Psoas muscle (tissue), 8 donors: ENCODE data around the gene VENTX. TPM values are rescaled to one million over a fixed set of nuclear protein-coding genes. Genes with fewer than 3 reads are reported as not detected.
"Not testable (repeated sequence)": the region's sequence is repeated elsewhere in the genome, so short reads cannot be mapped to it uniquely, and the experiment has no call there.

Experiments
- ATAC-seq, 4 donors: fragments of 200-7000 bp; cut with Tn5 transposase; one replicate each; pipeline ENCODE4 v1.9.1; 2020; ENCODE audit warnings: moderate library complexity in 3 of 4, mild to moderate bottlenecking in 2 of 4
- DNase-seq, 2 donors: peaks; one replicate each; pipeline ENCODE4 v3.0.0-alpha.2; 2020
- H3K27ac ChIP-seq: fragments of 200-600 bp; one replicate; pipeline ENCODE4 v1.8.0; 2022
- H3K27me3 ChIP-seq, 3 donors: fragments of 200-600 bp in 1 of 3; one replicate each; pipeline versions ENCODE4 v1.6.1 to v1.8.0; 2013 to 2022; ENCODE audit warnings: low read length in 2 of 3, mild to moderate bottlenecking in 2 of 3, moderate library complexity in 1 of 3; ENCODE audit not compliant: insufficient read depth in 3 of 3
- H3K36me3 ChIP-seq, 2 donors: fragments of 200-600 bp in 1 of 2; one replicate each; pipeline versions ENCODE4 v1.6.1 to v1.8.0; 2013 to 2022; ENCODE audit warnings: low read depth in 1 of 2, mild to moderate bottlenecking in 1 of 2, moderate library complexity in 1 of 2; ENCODE audit not compliant: insufficient read depth in 1 of 2
- H3K4me1 ChIP-seq: fragments of 200-600 bp; one replicate; pipeline ENCODE4 v1.8.0; 2022
- H3K4me3 ChIP-seq: fragments of 200-600 bp; one replicate; pipeline ENCODE4 v1.8.0; 2022; ENCODE audit warnings: mild to moderate bottlenecking
- H3K9me3 ChIP-seq: fragments of 200-600 bp; one replicate; pipeline ENCODE4 v1.8.0; 2022
- CTCF ChIP-seq: fragments of 200-600 bp; IDR thresholded peaks from one replicate; pipeline ENCODE4 v1.8.0; 2022; ENCODE audit warnings: antibody characterized with exemption
- WGBS, 3 donors: extraction: QIAGEN DNeasy Blood & Tissue Kit; methylation state at CpG; one replicate each; pipeline versions ENCODE4 v1.1.6 to v1.1.7; 2013; 5-methylcytosine and 5-hydroxymethylcytosine counted together
- intact Hi-C, 2 donors: fragments of 100-400 bp; cut with DNase I; formaldehyde crosslinking; loops; one replicate each; pipeline versions ENCODE4 v1.11.0 to v1.14.2; 2022
- polyA plus RNA-seq, 3 donors: library from polyadenylated mRNA; stranded (reverse); fragments of 200-250 nt; gene quantifications; one replicate each; pipeline ENCODE4 v1.2.3, GENCODE V29; 2013
- total RNA-seq, 4 donors: library from RNA; stranded (reverse); fragmentation: NEBNext Ultra II Directional in 2 of 4; extraction: Animal tissue kit (Norgen Biotek cat#: 25700) in 2 of 4; gene quantifications; one replicate each; pipeline versions ENCODE4 v1.2.1 to v1.2.4, GENCODE V29; 2021 to 2023
- donor health status: healthy with polysubstance abuse.
- donor health status: DM: no; HTN: no; CAD: no; lungs with moderate emphysema.
- donor health status: Bipolar disorder and iron deficiency.
- donor health status: healthy.
- donor health status: DM: yes; HTN: yes; CAD: no.
- donor health status: DM: no; HTN: no; CAD: no.
- donor health status: DM: no; HTN: no; CAD: no.
- donor health status: DM: yes; HTN: yes; CAD: no.

The VENTX gene
- total and polyA plus RNA-seq, 7 donors: 0.03 to 0.34 (median 0.24) TPM

- Histone ChIP-seq H3K27me3 (peaks cover 0 to 27% (median 17%) of the 10 kb centered on the region in 3 donors), H3K4me3 (no peak overlapping the region)
- ATAC-seq: no peak
These were observed 18.8 kb upstream of the VENTX start for GRCh38 chr10:133218891-133219290.

GRCh38 chr10:133219782-133220181, 17.9 kb upstream of the VENTX start:
- H3K9me3 ChIP-seq: no peaks in the 10 kb centered on the region
- WGBS, 3 donors: 4 to 12% (median 10%) methylated on average over 19 to 28 of the region's 28 CpGs
- H3K4me3 ChIP-seq: no peak overlapping the region
- no peak overlapping the region for H3K27ac ChIP-seq
- H3K27me3 ChIP-seq: peaks cover 0 to 34% (median 25%) of the 10 kb centered on the region in 3 donors
- no peak for DNase-seq
- intact Hi-C loops: no loop called here
- ATAC-seq: no peak
- no peaks in the 10 kb centered on the region for H3K4me1 ChIP-seq
- TF ChIP-seq CTCF: no peak
- H3K36me3 ChIP-seq: no peaks in the 10 kb centered on the region

More at GRCh38 chr10:133218891-133219290, 18.8 kb upstream of the VENTX start:
- Histone ChIP-seq H3K4me1 (no peaks in the 10 kb centered on the region), H3K36me3 (no peaks in the 10 kb centered on the region), H3K9me3 (no peaks in the 10 kb centered on the region), H3K27ac (no peak overlapping the region)
- 73 to 78% (median 76%) methylated on average over 20 of the region's 20 CpGs for WGBS, 3 donors
- TF ChIP-seq CTCF: no peak
- DNase-seq: no peak
- intact Hi-C loops: no loop called here

DNA sequence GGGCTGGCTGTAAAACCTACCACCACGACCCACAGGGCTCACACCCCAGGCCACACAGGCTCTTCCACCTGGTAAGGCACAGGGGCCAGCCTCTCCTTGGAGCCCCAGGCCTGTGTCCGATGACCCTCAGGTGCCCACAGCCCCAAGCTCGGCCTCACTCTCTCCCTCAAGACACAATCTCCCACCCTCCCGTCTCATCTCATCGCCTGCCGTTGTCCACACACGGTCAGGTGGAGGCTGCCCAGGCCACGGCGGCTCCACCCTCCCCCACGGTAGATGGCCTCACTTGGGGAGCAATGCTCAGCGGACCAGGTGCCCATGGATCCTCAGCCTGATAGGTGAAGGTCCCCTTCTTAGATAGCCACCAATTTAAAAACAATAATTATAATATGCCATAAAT, 16.3 kb upstream of the VENTX start:
- ATAC-seq (no peak), DNase-seq (no peak)
- intact Hi-C loops: no loop called here
- H3K27me3 ChIP-seq: peaks cover 0 to 45% (median 28%) of the 10 kb centered on the region in 3 donors
- TF ChIP-seq CTCF: no peak
- H3K9me3 ChIP-seq: no peaks in the 10 kb centered on the region
- H3K4me3 ChIP-seq: no peak overlapping the region
- no peaks in the 10 kb centered on the region for H3K4me1 ChIP-seq
- 79 to 86% (median 84%) methylated on average over 11 of the region's 11 CpGs for WGBS, 3 donors
- H3K36me3 ChIP-seq: no peaks in the 10 kb centered on the region
- H3K27ac ChIP-seq: no peak overlapping the region

DNA sequence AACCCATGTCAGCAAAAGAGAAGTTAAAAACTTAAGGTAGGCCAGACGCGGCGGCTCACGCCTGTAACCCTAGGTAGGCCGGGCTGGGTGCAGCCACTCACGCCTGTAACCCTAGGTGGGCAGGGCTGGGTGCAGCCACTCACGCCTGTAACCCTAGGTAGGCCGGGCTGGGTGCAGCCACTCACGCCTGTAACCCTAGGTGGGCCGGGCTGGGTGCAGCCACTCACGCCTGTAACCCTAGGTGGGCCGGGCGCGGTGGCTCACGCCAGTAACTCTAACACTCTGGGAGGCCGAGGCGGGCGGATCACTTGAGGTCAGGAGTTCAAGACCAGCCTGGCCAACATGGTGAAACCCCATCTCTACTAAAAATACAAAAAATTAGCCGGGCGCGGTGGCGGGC, 15.9 kb upstream of the VENTX start:
- intact Hi-C loops: not testable (repeated sequence)

GRCh38 chr10:133224076-133224475, 13.6 kb upstream of the VENTX start:
- no peak for ATAC-seq
- Histone ChIP-seq H3K9me3 (no peaks in the 10 kb centered on the region), H3K4me3 (no peak overlapping the region), H3K27ac (no peak overlapping the region), H3K4me1 (no peaks in the 10 kb centered on the region), H3K27me3 (peaks cover under 1 to 67% (median 35%) of the 10 kb centered on the region in 3 donors), H3K36me3 (no peaks in the 10 kb centered on the region)
- TF ChIP-seq CTCF: no peak
- DNase-seq: no peak
- 43 to 53% (median 49%) methylated on average over 14 of the region's 14 CpGs for WGBS, 3 donors
- intact Hi-C loops: no loop called here

More for the DNA sequence above, 15.9 kb upstream of the VENTX start:
- 83 to 88% (median 86%) methylated on average over 12 to 17 of the region's 22 CpGs for WGBS, 3 donors
- H3K4me3 ChIP-seq, H3K4me1 ChIP-seq, H3K36me3 ChIP-seq, ATAC-seq, H3K27ac ChIP-seq, DNase-seq, H3K9me3 ChIP-seq: not testable (repeated sequence)
- peaks cover 0 to 49% (median 32%) of the 10 kb centered on the region in 3 donors for H3K27me3 ChIP-seq
